Measurements from ENCODE around the gene TTLL10. TPM values are rescaled to one million over a fixed set of nuclear protein-coding genes. Genes with fewer than 3 reads are reported as not detected.

Gene TTLL10
- polyA plus RNA-seq, 2 of the 4 experiments (the other 2 are of a cell fraction) = not detected

GRCh38 chr1:1161078-1161682 is 12.5 kb upstream of the TTLL10 start (continued):
- TF ChIP-seq E2F6 (IDR thresholded peaks at IDR 0.05; ENCODE audit: borderline replicate concordance, low read depth) (no peak), HMGXB4 (CRISPR knock-in tag; IDR thresholded peaks at IDR 0.05; ENCODE audit: borderline replicate concordance) (no peak), JUNB (IDR thresholded peaks at IDR 0.05) (no peak)

GRCh38 chr1:1161683-1162079 is 12.0 kb upstream of the TTLL10 start:
- H3K4me1 ChIP-seq = peaks cover 26% of the 10 kb centered on the region
- no peak for FAIRE-seq
- ChIA-PET POLR2A (no interaction called here), CTCF (interaction anchor here (1.8 to 1.9 kb wide), 2 partner anchors 39 to 69 kb away, joined by 4 to 5 read pairs; no protein-coding TSS in a partner anchor)
- H3K4me3 ChIP-seq = no peak overlapping the region
- H3K9me3 ChIP-seq = no peaks in the 10 kb centered on the region
- H3K4me2 ChIP-seq = no peak overlapping the region
- WGBS (ENCODE audit: missing lambda C conversion rate) = no CpG with 5 or more reads among the region's 17 CpGs
- no peak overlapping the region for H3K27ac ChIP-seq
- no peak for TF ChIP-seq RCOR1 (IDR thresholded peaks at IDR 0.05; ENCODE audit: low read depth, low read length)
- no peak for TF ChIP-seq HMGXB4 (CRISPR knock-in tag; IDR thresholded peaks at IDR 0.05; ENCODE audit: borderline replicate concordance)
- no peak for TF ChIP-seq MAFK (IDR thresholded peaks at IDR 0.05; ENCODE audit: partially characterized antibody)
- no peak for TF ChIP-seq SMC3 (IDR thresholded peaks at IDR 0.05)
- no peak for TF ChIP-seq ATOH8 (CRISPR knock-in tag; IDR thresholded peaks at IDR 0.05; ENCODE audit: low read depth)
- no peak for TF ChIP-seq REST (IDR thresholded peaks at IDR 0.05)
- no peak for ATAC-seq
- no peak for DNase-seq (ENCODE audit: low read depth in 1 of 2, low spot score in 1 of 2)

GRCh38 chr1:1162597-1163537 is 10.8 kb upstream of the TTLL10 start:
- no peak for DNase-seq (ENCODE audit: low read depth in 1 of 2, low spot score in 1 of 2)
- no peaks in the 10 kb centered on the region for H3K9me3 ChIP-seq
- H3K27ac ChIP-seq = no peak overlapping the region
- POLR2A ChIA-PET = no interaction called here
- 94% methylated on average over 15 of the region's 73 CpGs for WGBS (ENCODE audit: missing lambda C conversion rate)
- CTCF ChIA-PET = interaction anchor here (0.6 to 2.1 kb wide), 3 partner anchors 40 to 210 kb away, joined by 3 to 9 read pairs (median 5); no protein-coding TSS in a partner anchor
- TF ChIP-seq JUNB (IDR thresholded peaks at IDR 0.05) = no peak
- no peak for TF ChIP-seq HOXB5 (CRISPR knock-in tag; IDR thresholded peaks at IDR 0.05)
- TF ChIP-seq CHD4 (IDR thresholded peaks at IDR 0.05; ENCODE audit: borderline replicate concordance) = no peak
- no peak for TF ChIP-seq RARB (CRISPR knock-in tag; IDR thresholded peaks at IDR 0.05)
- TF ChIP-seq ZNF302 (CRISPR knock-in tag; IDR thresholded peaks at IDR 0.05) = no peak
- no peak for TF ChIP-seq PHF8 (IDR thresholded peaks at IDR 0.05; ENCODE audit: borderline replicate concordance, low read depth)
- no peak for TF ChIP-seq HMGXB4 (CRISPR knock-in tag; IDR thresholded peaks at IDR 0.05; ENCODE audit: borderline replicate concordance)
- TF ChIP-seq POLR2A (IDR thresholded peaks at IDR 0.05; ENCODE audit: low read length) = no peak
- TF ChIP-seq HOXA7 (CRISPR knock-in tag; IDR thresholded peaks at IDR 0.05) = no peak
- TF ChIP-seq SMC3 (IDR thresholded peaks at IDR 0.05) = no peak
- TF ChIP-seq CHD2 (IDR thresholded peaks at IDR 0.05; ENCODE audit: low read length, partially characterized antibody) = no peak
- no peak for TF ChIP-seq RCOR1 (IDR thresholded peaks at IDR 0.05; ENCODE audit: low read depth, low read length)
- no peak for FAIRE-seq
- peaks cover 22% of the 10 kb centered on the region for H3K4me1 ChIP-seq
- H3K4me3 ChIP-seq = no peak overlapping the region
- no peak for ATAC-seq
- H3K4me2 ChIP-seq = no peak overlapping the region
